Fibroblast of lung (primary cell): Measurements from ENCODE around the gene EHMT1.

Source experiments
- EZH2 ChIP-seq: IDR thresholded peaks from 2 replicates; pipeline ENCODE4 v1.5.1; 2012; ENCODE audit warnings: low read length, control low read depth, mild to moderate bottlenecking; ENCODE audit errors: missing control alignments
- TF ChIP-seq, protein P1 (sequence below), 2 donors: IDR thresholded peaks in 1 of 2; conservative IDR thresholded peaks in 1 of 2; 1 replicate in 1 of 2; 2 replicates in 1 of 2; pipeline ENCODE4 v1.5.1; 2011 to 2012; ENCODE audit warnings: low read length in 2 of 2, control low read depth in 1 of 2, inconsistent platforms in 1 of 2, low read depth in 1 of 2, mild to moderate bottlenecking in 1 of 2

DNA sequence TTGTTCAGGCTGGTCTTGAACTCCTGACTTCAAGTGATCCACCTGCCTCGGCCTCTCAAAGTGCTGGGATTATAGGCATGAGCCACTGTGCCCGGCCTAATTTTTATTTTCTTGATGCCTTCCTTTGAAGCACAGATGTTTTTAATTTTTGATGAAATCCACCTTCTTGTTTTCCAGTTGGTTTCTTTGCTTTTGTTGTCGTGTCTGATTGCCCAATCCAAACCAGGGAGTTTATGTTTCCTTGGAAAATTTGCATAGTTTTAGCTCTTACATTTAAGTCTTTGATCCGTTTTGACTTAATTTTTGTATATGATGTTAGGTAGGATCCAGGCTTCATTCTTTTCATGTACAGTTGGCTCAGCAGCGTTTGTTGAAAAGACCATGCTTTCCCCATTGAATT lies 15.2 kb downstream of the EHMT1 start:
- TF ChIP-seq, protein P1, sequence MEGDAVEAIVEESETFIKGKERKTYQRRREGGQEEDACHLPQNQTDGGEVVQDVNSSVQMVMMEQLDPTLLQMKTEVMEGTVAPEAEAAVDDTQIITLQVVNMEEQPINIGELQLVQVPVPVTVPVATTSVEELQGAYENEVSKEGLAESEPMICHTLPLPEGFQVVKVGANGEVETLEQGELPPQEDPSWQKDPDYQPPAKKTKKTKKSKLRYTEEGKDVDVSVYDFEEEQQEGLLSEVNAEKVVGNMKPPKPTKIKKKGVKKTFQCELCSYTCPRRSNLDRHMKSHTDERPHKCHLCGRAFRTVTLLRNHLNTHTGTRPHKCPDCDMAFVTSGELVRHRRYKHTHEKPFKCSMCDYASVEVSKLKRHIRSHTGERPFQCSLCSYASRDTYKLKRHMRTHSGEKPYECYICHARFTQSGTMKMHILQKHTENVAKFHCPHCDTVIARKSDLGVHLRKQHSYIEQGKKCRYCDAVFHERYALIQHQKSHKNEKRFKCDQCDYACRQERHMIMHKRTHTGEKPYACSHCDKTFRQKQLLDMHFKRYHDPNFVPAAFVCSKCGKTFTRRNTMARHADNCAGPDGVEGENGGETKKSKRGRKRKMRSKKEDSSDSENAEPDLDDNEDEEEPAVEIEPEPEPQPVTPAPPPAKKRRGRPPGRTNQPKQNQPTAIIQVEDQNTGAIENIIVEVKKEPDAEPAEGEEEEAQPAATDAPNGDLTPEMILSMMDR (conservative IDR thresholded peaks at IDR 0.05 in 1 of 2, IDR thresholded peaks at IDR 0.05 in 1 of 2; ENCODE audit: low read depth in 1 of 2, low read length in 2 of 2) = no peak
- TF ChIP-seq EZH2 = no peak
